Uterus (tissue), 4 donors: ENCODE measurements around the gene GSTM3. TPM values are rescaled to one million over a fixed set of nuclear protein-coding genes. Genes with fewer than 3 reads are reported as not detected.

Source experiments
- DNase-seq, 2 donors: peaks; one replicate each; pipeline ENCODE4 v3.0.0-alpha.2; 2019 to 2020
- H3K27ac ChIP-seq, 2 donors: fragments of 200-600 bp; sonication (generic); 1 replicate in 1 of 2; 2 replicates in 1 of 2; pipeline ENCODE4 v1.5.1; 2016 to 2018
- H3K27me3 ChIP-seq, 2 donors: fragments of 200-600 bp; sonication (generic); one replicate each; pipeline ENCODE4 v1.5.1; 2018 to 2019; ENCODE audit warnings: control low read depth in 1 of 2
- H3K36me3 ChIP-seq, 2 donors: fragments of 200-600 bp; sonication (generic); one replicate each; pipeline ENCODE4 v1.5.1; 2019; ENCODE audit warnings: control low read depth in 1 of 2
- H3K4me1 ChIP-seq, 2 donors: fragments of 200-600 bp; sonication (generic); one replicate each; pipeline ENCODE4 v1.5.1; 2018 to 2019; ENCODE audit warnings: control low read depth in 1 of 2
- H3K4me3 ChIP-seq, 2 donors: fragments of 200-600 bp; sonication (generic); 1 replicate in 1 of 2; 2 replicates in 1 of 2; pipeline ENCODE4 v1.5.1; 2018 to 2019; ENCODE audit warnings: mild to moderate bottlenecking in 1 of 2
- H3K9me3 ChIP-seq, 2 donors: fragments of 200-600 bp; sonication (generic); one replicate each; pipeline ENCODE4 v1.5.1; 2019; ENCODE audit warnings: control low read depth in 1 of 2
- CTCF ChIP-seq, 4 experiments: fragments of 200-600 bp in 2 of 4; fragments of 450-650 bp in 2 of 4; sonication (generic) in 2 of 4; IDR thresholded peaks; one replicate each; pipeline ENCODE4 v1.5.1; 2016 to 2019; ENCODE audit warnings: antibody characterized with exemption in 4 of 4, mild to moderate bottlenecking in 2 of 4, moderate library complexity in 1 of 4
- POLR2A ChIP-seq, 2 donors: fragments of 450-650 bp; IDR thresholded peaks; one replicate each; pipeline ENCODE4 v1.6.1; 2016; ENCODE audit warnings: antibody characterized with exemption in 2 of 2, mild to moderate bottlenecking in 1 of 2, moderate library complexity in 1 of 2
- intact Hi-C: fragments of 100-400 bp; cut with DNase I; formaldehyde crosslinking; loops from one replicate; pipeline ENCODE4 v1.15.1; 2023; ENCODE audit warnings: low total_unique reads
- total RNA-seq, 4 donors: library from RNA; depleted of rRNA in 3 of 4; stranded (reverse); fragments of >200 nt in 3 of 4; gene quantifications; one replicate each; pipeline versions ENCODE4 v1.1.0 to v1.2.4, GENCODE V29; 2014 to 2023
- donor health status: DM: yes; HTN: yes; CAD: no.

GSTM3 gene
- total RNA-seq, 4 donors from 2014 or later, result 39.1 to 104 (median 61.0) TPM

GRCh38 chr1:109772658-109773202 is 31.9 kb upstream of the GSTM3 start:
- no peak overlapping the region for H3K4me3 ChIP-seq
- no peaks in the 10 kb centered on the region for H3K36me3 ChIP-seq
- H3K4me1 ChIP-seq, result no peaks in the 10 kb centered on the region
- DNase-seq, result peak in 1 of 2 donors; percentile 11
- no peaks in the 10 kb centered on the region for H3K9me3 ChIP-seq
- intact Hi-C loops, result loop anchor here (5.0 kb wide), 1 partner anchor 130 kb away; no protein-coding TSS in a partner anchor
- TF ChIP-seq CTCF (IDR thresholded peaks at IDR 0.05), result no peak
- no peak for TF ChIP-seq POLR2A (IDR thresholded peaks at IDR 0.05)
- no peak overlapping the region for H3K27ac ChIP-seq
- no peaks in the 10 kb centered on the region for H3K27me3 ChIP-seq

- no peaks in the 10 kb centered on the region for H3K4me1 ChIP-seq
- intact Hi-C loops, result loop anchor here (5.0 kb wide), 1 partner anchor 130 kb away; no protein-coding TSS in a partner anchor
- TF ChIP-seq CTCF (IDR thresholded peaks at IDR 0.05), result no peak
- TF ChIP-seq POLR2A (IDR thresholded peaks at IDR 0.05), result no peak
- H3K9me3 ChIP-seq, result no peaks in the 10 kb centered on the region
- H3K27ac ChIP-seq, result no peak overlapping the region
- peak; percentile 8 to 9 for DNase-seq
- no peaks in the 10 kb centered on the region for H3K27me3 ChIP-seq
- H3K36me3 ChIP-seq, result no peaks in the 10 kb centered on the region
- no peak overlapping the region for H3K4me3 ChIP-seq
Measured at GRCh38 chr1:109771712-109772657, 31.1 kb upstream of the GSTM3 start.

GRCh38 chr1:109770331-109771095 is 29.7 kb upstream of the GSTM3 start:
- TF ChIP-seq CTCF (IDR thresholded peaks at IDR 0.05) (no peak), POLR2A (IDR thresholded peaks at IDR 0.05) (no peak)
- Histone ChIP-seq H3K9me3 (no peaks in the 10 kb centered on the region), H3K4me1 (no peaks in the 10 kb centered on the region), H3K36me3 (no peaks in the 10 kb centered on the region), H3K4me3 (no peak overlapping the region), H3K27ac (no peak overlapping the region), H3K27me3 (no peaks in the 10 kb centered on the region)
- DNase-seq, result peak; percentile 16
- intact Hi-C loops, result loop anchor here (5.0 kb wide), 1 partner anchor 128 kb away; no protein-coding TSS in a partner anchor

GRCh38 chr1:109769330-109770078 is 28.7 kb upstream of the GSTM3 start:
- H3K4me3 ChIP-seq, result no peak overlapping the region
- DNase-seq, result peak; percentile 5 to 6
- no peaks in the 10 kb centered on the region for H3K9me3 ChIP-seq
- H3K27me3 ChIP-seq, result no peaks in the 10 kb centered on the region
- no peak for TF ChIP-seq POLR2A (IDR thresholded peaks at IDR 0.05)
- no peak for TF ChIP-seq CTCF (IDR thresholded peaks at IDR 0.05)
- no peak overlapping the region for H3K27ac ChIP-seq
- intact Hi-C loops, result loop anchor here (5.0 kb wide), 1 partner anchor 127 kb away; no protein-coding TSS in a partner anchor
- no peaks in the 10 kb centered on the region for H3K36me3 ChIP-seq
- H3K4me1 ChIP-seq, result no peaks in the 10 kb centered on the region
